Glutamatergic neuron (in vitro differentiated cells): Measurements from ENCODE around the gene HADHA. TPM values are rescaled to one million over a fixed set of nuclear protein-coding genes. Genes with fewer than 3 reads are reported as not detected.

Experiments used
- DNase-seq: peaks from one replicate; pipeline ENCODE4 v3.0.0; 2022
- H3K27ac Mint-ChIP-seq: one replicate; pipeline ENCODE4 v1.8.0; 2020; ENCODE audit warnings: mild to moderate bottlenecking, mixed read lengths, inconsistent platforms; ENCODE audit not compliant: unreplicated experiment
- H3K27me3 Mint-ChIP-seq: one replicate; pipeline ENCODE4 v1.8.0; 2020; ENCODE audit warnings: mild to moderate bottlenecking, moderate library complexity, mixed read lengths, inconsistent platforms; ENCODE audit not compliant: unreplicated experiment
- H3K36me3 Mint-ChIP-seq: one replicate; pipeline ENCODE4 v1.8.0; 2020; ENCODE audit warnings: mild to moderate bottlenecking, mixed read lengths, inconsistent platforms; ENCODE audit not compliant: unreplicated experiment
- H3K4me1 Mint-ChIP-seq: one replicate; pipeline ENCODE4 v1.8.0; 2020; ENCODE audit warnings: mild to moderate bottlenecking, low read depth, mixed read lengths, inconsistent platforms; ENCODE audit not compliant: unreplicated experiment
- H3K4me3 Mint-ChIP-seq: one replicate; pipeline ENCODE4 v1.8.0; 2020; ENCODE audit warnings: mild to moderate bottlenecking, mixed read lengths, inconsistent platforms; ENCODE audit not compliant: unreplicated experiment
- H3K9me3 Mint-ChIP-seq: one replicate; pipeline ENCODE4 v1.8.0; 2020; ENCODE audit warnings: mild to moderate bottlenecking, moderate library complexity, mixed read lengths, inconsistent platforms; ENCODE audit not compliant: unreplicated experiment
- total RNA-seq: library from RNA; stranded (reverse); fragmentation: NEBNext Ultra II Directional; extraction: Animal tissue kit (Norgen Biotek cat#: 25700); gene quantifications from one replicate; pipeline ENCODE4 v1.2.1, GENCODE V29; 2021; ENCODE audit not compliant: unreplicated experiment
- TF ChIP-seq, protein P1 (sequence below): fragments of 200-600 bp; sonication (generic); IDR thresholded peaks from one replicate; pipeline ENCODE4 v1.5.0; 2021; ENCODE audit not compliant: partially characterized antibody, unreplicated experiment

HADHA gene
- total RNA-seq, 1 donor from 2014 or later = 89.8 TPM

DNA sequence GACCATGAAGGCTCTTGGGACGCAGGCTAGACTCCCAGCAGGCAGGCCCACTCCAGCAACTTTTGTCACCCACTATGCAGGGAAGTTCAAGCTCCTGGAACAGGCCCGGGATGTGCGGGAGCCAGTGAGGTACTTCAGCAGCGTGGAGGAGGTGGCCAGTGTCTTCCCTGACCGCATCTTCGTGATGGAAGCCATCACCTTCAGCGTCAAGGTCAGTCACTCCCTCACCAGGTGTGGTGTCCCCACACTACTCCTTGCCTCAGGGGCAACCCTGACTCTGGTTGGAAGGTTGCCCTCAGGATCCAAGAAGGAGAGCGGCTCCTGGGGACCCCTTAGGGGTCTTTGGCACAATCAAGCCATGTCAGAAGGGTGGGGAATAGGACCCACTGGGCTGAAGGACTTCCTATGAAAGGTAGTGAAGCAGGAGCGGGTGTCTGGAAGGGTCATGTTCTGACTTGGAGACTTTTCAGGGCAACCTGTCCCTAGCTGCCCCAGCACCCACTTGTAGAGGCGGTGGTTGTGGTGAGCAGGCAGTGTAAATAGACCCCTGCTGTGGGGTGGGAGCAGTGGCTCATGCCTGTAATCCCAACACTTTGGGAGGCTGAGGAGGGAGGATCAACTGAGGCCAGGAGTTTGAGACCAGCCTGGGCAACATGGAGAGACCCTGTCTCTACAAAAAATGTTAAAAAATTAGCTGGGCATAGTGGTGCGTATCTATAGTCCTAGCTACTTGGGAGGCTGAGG lies 61.4 kb downstream of the HADHA start:
- Mint-ChIP-seq H3K27ac (no peak overlapping the region), H3K4me3 (no peak overlapping the region), H3K9me3 (peaks cover 10% of the 10 kb centered on the region), H3K27me3 (peaks cover 13% of the 10 kb centered on the region), H3K36me3 (peaks cover 5% of the 10 kb centered on the region), H3K4me1 (peaks cover 16% of the 10 kb centered on the region)
- TF ChIP-seq, protein P1, sequence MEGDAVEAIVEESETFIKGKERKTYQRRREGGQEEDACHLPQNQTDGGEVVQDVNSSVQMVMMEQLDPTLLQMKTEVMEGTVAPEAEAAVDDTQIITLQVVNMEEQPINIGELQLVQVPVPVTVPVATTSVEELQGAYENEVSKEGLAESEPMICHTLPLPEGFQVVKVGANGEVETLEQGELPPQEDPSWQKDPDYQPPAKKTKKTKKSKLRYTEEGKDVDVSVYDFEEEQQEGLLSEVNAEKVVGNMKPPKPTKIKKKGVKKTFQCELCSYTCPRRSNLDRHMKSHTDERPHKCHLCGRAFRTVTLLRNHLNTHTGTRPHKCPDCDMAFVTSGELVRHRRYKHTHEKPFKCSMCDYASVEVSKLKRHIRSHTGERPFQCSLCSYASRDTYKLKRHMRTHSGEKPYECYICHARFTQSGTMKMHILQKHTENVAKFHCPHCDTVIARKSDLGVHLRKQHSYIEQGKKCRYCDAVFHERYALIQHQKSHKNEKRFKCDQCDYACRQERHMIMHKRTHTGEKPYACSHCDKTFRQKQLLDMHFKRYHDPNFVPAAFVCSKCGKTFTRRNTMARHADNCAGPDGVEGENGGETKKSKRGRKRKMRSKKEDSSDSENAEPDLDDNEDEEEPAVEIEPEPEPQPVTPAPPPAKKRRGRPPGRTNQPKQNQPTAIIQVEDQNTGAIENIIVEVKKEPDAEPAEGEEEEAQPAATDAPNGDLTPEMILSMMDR = no peak
- DNase-seq = no peak

DNA sequence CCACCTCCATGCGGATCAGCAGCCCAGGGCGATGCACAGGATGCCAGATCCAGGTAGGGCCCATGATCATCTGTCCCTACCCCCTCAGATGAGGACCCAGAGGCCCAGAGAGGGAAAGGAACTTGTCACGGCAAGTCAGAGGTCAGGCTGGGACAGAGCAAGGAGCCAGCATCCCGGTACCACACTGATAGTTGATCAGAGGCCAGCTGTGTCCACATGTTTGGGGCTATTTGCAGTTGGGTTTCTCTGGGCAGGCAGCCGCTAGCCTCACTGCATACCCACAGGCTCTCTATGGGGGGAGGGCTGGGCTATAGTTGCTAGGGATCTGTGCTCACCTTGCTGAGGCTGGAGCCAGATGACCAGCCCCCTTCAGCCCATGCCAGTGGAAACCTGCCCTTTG lies 62.0 kb downstream of the HADHA start:
- no peak overlapping the region for H3K27ac Mint-ChIP-seq
- peaks cover 13% of the 10 kb centered on the region for H3K27me3 Mint-ChIP-seq
- H3K9me3 Mint-ChIP-seq = peaks cover 11% of the 10 kb centered on the region
- H3K4me3 Mint-ChIP-seq = no peak overlapping the region
- peaks cover 5% of the 10 kb centered on the region for H3K36me3 Mint-ChIP-seq
- no peak for DNase-seq
- peaks cover 16% of the 10 kb centered on the region for H3K4me1 Mint-ChIP-seq
- TF ChIP-seq, protein P1 = no peak

DNA sequence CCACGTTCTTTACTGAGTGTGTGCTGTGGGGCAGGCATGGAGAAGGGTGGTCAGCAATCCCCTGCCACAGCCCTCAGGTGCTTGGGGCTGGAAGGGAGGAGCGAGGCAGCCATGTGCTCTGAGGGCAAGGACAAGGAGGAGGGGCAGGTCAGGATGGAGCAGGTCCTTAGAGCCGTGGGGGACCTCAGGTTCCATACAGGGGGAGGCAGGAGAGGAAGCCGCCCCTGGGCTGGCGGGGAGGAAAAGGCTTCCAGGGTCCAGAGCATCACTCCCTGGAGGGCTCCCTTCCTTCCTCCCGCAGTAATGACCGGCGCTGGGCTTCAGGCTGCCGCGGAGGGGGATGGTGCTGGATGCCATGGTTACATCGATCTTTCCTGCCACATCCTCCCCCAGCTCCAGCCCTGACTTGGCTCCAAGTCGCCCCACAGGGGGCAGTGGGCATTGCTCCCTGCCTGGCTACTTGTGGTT lies 65.0 kb downstream of the HADHA start:
- Mint-ChIP-seq H3K9me3 (peaks cover 20% of the 10 kb centered on the region), H3K27ac (peak overlapping the region; percentile 92), H3K27me3 (peaks cover 14% of the 10 kb centered on the region), H3K4me1 (peaks cover 28% of the 10 kb centered on the region), H3K36me3 (peaks cover 5% of the 10 kb centered on the region), H3K4me3 (peak overlapping the region; percentile 78)
- TF ChIP-seq, protein P1 = no peak
- DNase-seq = peak; percentile 86

DNA sequence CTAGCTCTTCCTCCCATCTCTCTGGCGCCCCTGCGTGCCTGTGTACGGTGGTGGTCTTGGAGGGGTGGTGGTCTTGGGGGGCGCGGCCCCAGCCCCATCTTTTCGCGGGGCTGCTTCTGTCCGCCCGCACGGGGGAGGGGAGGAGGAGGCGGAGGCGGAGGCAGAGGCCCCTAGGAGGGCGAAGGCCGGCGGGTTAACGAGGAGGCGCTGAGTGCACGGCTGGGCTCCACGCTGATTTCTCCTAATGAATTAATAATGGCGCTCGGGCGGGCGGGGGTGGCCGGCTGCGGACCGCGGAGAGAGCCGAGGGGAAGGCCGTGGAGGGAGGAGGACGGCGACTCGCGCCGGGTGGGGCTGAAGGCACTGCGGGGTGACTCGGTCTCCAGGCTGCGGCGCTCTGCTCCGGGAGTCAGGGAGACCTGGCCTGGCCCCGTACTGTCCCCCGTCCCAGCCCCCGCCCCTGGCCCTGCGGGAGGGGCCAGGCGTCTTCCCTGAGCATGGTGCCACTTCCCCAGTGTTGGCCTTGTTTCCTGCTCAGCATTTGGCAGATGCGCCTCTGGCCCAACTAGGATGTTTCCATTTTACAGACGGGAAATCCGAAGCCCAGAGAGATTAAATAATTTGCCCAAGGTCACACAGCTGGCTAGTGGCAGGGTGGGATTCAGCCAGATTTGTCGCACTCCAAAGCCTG lies 65.5 kb downstream of the HADHA start:
- H3K4me1 Mint-ChIP-seq = peaks cover 30% of the 10 kb centered on the region
- peak; percentile 78 for DNase-seq
- H3K9me3 Mint-ChIP-seq = peaks cover 21% of the 10 kb centered on the region
- peaks cover 4% of the 10 kb centered on the region for H3K36me3 Mint-ChIP-seq
- peak overlapping the region; percentile 92 for H3K27ac Mint-ChIP-seq
- H3K4me3 Mint-ChIP-seq = peak overlapping the region; percentile 78
- peaks cover 12% of the 10 kb centered on the region for H3K27me3 Mint-ChIP-seq
- TF ChIP-seq, protein P1 = no peak

DNA sequence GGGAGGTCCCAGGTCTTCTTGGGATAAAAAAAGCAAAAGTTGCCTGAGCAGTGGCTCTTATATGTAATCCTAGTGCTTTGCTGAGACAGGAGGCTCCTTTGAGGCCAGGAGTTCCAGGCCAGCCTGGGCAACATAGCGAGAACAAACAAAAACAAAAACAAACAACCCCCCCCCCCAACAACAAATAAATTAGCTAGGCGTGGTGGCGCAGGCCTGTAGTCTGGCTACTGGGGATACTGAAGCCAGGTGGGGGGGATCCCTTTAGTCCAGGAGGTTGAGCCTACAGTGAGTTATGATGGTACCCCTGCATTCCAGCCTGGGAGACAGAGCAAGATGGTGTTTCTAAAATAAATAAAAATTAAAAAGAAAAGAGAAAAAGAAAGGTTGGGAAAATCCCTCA lies 66.2 kb downstream of the HADHA start:
- Mint-ChIP-seq H3K9me3 (peaks cover 18% of the 10 kb centered on the region), H3K4me1 (peaks cover 28% of the 10 kb centered on the region), H3K27me3 (peaks cover 9% of the 10 kb centered on the region), H3K4me3 (peak overlapping the region; percentile 67), H3K36me3 (no peaks in the 10 kb centered on the region), H3K27ac (no peak overlapping the region)
- TF ChIP-seq, protein P1 = no peak
- DNase-seq = no peak
